Astrocyte of the spinal cord (primary cell): ENCODE measurements around the gene RACK1.

Experiments used
- DNase-seq: peaks from one replicate; pipeline ENCODE4 v3.0.0; 2011; ENCODE audit warnings: low read depth, low spot score
- H3K4me3 ChIP-seq: 2 replicates; pipeline ENCODE4 v1.5.1; 2011; ENCODE audit warnings: low read depth, mild to moderate bottlenecking, low read length, moderate library complexity
- CTCF ChIP-seq: IDR thresholded peaks from 2 replicates; pipeline ENCODE4 v1.5.1; 2012; ENCODE audit warnings: low read depth, mild to moderate bottlenecking, low read length, inconsistent platforms
- in situ Hi-C: cut with HindIII; loops from 2 replicates; pipeline ENCODE4 v1.10.0; 2017; ENCODE audit warnings: low sequenced_read_pairs

Gene RACK1

GRCh38 chr5:181222630-181223057, 21.1 kb downstream of the RACK1 start:
- no peak for TF ChIP-seq CTCF
- in situ Hi-C loops, result no loop called here
- H3K4me3 ChIP-seq, result peak overlapping the region; percentile 83
- peak; percentile 83 for DNase-seq

- in situ Hi-C loops, result no loop called here
- DNase-seq, result peak; percentile 93
- TF ChIP-seq CTCF, result no peak
- peak overlapping the region; percentile 83 for H3K4me3 ChIP-seq
Measured at GRCh38 chr5:181221792-181222629, 21.7 kb downstream of the RACK1 start.

- H3K4me3 ChIP-seq, result peak overlapping the region; percentile 5
- TF ChIP-seq CTCF, result no peak
- in situ Hi-C loops, result no loop called here
- no peak for DNase-seq
Measured at GRCh38 chr5:181221105-181221791, 22.5 kb downstream of the RACK1 start.

DNA sequence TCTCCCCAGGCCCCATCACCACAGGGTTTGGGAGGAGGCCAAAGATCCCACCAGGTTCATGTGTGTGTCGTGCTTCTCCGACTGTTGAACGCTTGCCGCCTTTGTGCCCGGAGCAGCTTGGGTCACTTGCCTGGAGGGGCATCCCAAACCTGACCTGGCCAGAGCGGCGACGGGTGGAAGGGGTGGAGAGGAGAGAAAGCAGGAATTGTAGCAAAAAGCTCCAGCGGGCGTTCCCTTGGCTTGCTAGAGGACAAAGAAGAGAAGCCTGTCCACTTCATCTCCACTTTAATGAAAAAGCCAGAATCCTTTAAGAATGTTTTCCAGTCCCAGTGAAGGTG, 23.6 kb downstream of the RACK1 start:
- in situ Hi-C loops, result no loop called here
- TF ChIP-seq CTCF, result no peak
- H3K4me3 ChIP-seq, result no peak overlapping the region
- no peak for DNase-seq

DNA sequence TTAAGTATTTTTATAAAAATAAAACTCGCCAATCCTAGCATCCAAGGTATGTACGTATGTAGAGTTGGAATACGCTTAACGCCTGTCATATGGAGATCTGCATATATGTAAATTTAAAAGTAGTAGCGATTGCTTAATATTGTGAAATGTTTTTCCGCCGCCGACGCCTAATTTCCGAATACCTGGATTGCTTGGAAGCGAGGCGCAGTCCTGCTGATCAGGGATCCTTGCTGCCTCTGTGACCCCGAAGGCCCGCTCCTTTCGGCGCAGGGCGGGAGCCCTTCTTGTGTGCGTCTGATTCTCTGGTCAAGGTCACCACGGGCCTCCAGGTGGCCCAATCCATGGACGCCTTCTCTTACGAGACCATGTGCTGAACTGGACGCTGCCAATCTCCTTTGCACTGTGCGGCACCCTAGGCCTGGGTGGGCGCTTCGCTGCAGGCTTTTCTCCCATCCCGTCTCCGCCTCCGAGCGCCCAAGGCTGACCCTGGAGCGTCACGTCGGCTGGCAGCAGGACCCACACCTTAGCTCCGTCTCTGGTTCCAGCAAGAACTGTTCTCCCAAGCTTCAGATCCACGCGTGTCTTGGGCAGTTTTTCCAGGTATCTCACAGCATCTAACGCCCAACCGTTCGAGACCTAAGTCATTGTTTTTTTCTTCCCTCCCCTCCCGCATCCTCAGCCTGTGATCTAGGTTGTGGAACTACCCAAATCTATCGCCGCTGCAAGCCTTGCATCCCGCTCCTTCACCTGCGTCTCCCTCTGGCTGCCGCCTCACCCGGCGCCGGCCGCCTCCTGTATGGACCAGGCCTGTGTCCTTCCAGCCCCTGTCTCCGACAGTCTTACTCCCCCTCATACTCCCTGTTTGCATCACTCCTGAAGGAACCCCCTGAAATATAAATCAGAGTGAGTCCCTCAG, 24.2 kb downstream of the RACK1 start:
- H3K4me3 ChIP-seq, result no peak overlapping the region
- TF ChIP-seq CTCF, result no peak
- no peak for DNase-seq
- in situ Hi-C loops, result no loop called here

GRCh38 chr5:181218795-181219124, 24.9 kb downstream of the RACK1 start:
- in situ Hi-C loops, result no loop called here
- peak; percentile 23 for DNase-seq
- H3K4me3 ChIP-seq, result peak overlapping the region; percentile 40
- no peak for TF ChIP-seq CTCF
